Measurements from ENCODE around the gene ABHD6. TPM values are rescaled to one million over a fixed set of nuclear protein-coding genes. Genes with fewer than 3 reads are reported as not detected.

ABHD6 gene
- total RNA-seq, 1 donor from 2014 or later, result 2.4 TPM

DNA sequence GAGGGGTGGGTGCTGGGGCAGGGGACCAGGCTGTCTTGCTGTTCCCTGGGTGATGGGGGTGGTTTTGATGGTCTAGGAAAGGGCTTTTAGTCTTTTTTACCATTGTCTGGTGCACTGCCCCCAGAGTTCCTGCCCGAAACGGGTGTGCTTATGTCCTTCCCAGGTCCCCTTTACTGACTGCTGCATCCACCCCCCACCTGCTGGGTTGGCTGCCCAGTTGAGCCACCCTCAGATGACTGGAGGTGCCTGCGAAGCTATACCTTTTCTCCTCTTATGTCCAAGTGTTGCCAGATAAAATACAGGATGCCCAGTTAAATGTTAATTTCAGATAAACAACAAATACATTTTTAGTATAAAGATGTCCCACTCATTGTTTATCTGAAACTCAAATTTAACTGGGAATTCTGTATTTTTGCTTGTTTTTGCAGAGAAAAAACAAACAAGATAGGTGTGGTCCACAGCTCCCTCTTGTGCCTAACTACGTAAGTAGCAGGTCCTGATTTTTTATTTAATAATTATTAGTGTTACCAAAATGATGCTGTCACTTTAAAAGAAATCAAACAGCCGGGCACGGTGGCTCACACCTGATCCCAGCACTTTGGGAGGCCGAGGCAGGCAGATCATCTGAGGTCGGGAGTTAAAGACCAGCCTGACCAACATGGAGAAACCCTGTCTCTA lies 62.4 kb downstream of the ABHD6 start:
- TF ChIP-seq CTCF (conservative IDR thresholded peaks at IDR 0.05; ENCODE audit: low read depth, low read length), result peak; percentile 69
- DNase-seq (ENCODE audit: low read depth), result no peak
- no peak overlapping the region for H3K4me3 ChIP-seq (ENCODE audit: low read depth, low read length)

DNA sequence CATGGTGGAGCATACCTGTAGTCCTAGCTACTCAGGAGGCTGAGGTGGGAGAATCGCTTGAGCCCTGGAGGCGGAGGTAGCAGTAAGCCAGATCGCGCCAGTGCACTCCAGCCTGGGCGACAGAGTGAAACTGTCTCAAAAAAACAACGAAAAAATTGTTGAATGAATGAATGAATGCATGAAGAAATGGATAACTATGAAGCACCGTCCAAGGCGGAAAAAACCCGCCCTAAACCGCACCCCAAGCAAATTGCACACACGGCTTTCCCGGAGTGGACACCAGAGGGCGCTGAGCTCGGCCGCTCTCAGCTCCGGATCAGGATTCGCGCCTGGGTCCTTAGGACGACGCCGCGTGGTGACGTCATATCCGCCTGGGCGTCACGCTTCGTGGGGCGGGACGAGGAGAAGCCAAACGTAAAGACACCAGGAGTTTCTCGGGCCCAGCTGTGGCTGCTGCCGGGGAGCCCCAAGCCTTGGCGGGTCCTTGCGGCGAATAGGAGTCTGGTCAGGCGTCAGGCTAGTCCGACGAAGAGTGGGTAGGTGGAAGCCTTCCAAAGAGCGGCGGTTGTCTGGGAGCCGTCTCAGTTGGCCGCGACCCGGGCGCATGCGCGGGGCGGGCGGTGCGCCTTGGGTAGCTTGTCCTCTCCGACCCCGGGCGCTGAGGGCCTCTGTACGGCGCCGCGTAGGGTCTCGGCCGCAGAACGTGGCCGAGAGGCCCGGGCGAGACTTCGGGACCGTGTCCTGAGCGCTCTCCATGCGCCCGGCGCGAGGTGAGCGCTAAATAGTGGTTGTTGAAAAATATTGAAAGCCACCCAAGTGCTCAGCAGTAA lies 68.5 kb downstream of the ABHD6 start, which contains the start of the genes HTD2 and RPP14:
TSS of gene HTD2 (plus strand) at position 639 of the 830 bp plus-strand sequence. CDS start 11,094 bp downstream, outside the sequence.
TSS of gene RPP14 (plus strand) at position 364 of the 830 bp plus-strand sequence. CDS start 4,085 bp downstream, outside the sequence.
- TF ChIP-seq CTCF (conservative IDR thresholded peaks at IDR 0.05; ENCODE audit: low read depth, low read length), result peak; percentile 98
- DNase-seq (ENCODE audit: low read depth), result peak; percentile 66
- H3K4me3 ChIP-seq (ENCODE audit: low read depth, low read length), result peak within 1 kb of the TSS; percentile 64

- no peak for DNase-seq (ENCODE audit: low read depth)
- H3K4me3 ChIP-seq (ENCODE audit: low read depth, low read length), result peak overlapping the region; percentile 64
- peak; percentile 62 for TF ChIP-seq CTCF (conservative IDR thresholded peaks at IDR 0.05; ENCODE audit: low read depth, low read length)
Observed at GRCh38 chr3:58307639-58308215, 70.1 kb downstream of the ABHD6 start.

GRCh38 chr3:58308728-58309127 lies 71.1 kb downstream of the ABHD6 start:
- no peak for DNase-seq (ENCODE audit: low read depth)
- no peak overlapping the region for H3K4me3 ChIP-seq (ENCODE audit: low read depth, low read length)
- TF ChIP-seq CTCF (conservative IDR thresholded peaks at IDR 0.05; ENCODE audit: low read depth, low read length), result no peak

GRCh38 chr3:58317811-58318210 lies 80.2 kb downstream of the ABHD6 start:
- H3K4me3 ChIP-seq (ENCODE audit: low read depth, low read length), result no peak overlapping the region
- DNase-seq (ENCODE audit: low read depth), result no peak
- TF ChIP-seq CTCF (conservative IDR thresholded peaks at IDR 0.05; ENCODE audit: low read depth, low read length), result no peak

DNA sequence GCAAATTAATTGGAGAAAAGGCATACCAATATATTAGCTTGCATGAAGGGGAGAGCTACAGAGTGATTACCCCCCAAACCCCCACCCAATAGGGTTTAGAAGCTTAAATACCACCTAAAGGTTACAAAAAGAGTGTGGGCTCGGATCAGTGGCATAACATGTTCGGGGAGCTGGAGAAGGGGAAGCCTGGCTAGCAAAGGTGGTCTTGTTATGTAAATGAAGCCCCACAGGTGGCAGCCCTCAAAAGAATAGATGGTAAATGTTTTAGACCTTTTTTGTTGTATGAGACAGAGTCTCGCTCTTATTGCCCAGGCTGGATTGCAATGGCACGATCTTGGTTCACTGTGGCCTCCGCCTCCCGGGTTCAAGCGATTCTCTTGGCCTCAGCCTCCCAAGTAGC lies 84.2 kb downstream of the ABHD6 start:
- no peak overlapping the region for H3K4me3 ChIP-seq (ENCODE audit: low read depth, low read length)
- no peak for DNase-seq (ENCODE audit: low read depth)
- TF ChIP-seq CTCF (conservative IDR thresholded peaks at IDR 0.05; ENCODE audit: low read depth, low read length), result no peak

Measured in epithelial cell of proximal tubule (primary cell).